GM18873 (cell line): Measurements from ENCODE around the gene DSCAML1.

Experiments
- ATAC-seq: cut with Tn5 transposase; IDR thresholded peaks from one replicate; pipeline ENCODE4 v1.9.1; 2021; ENCODE audit warnings: mild to moderate bottlenecking, moderate library complexity, moderate number of reproducible peaks; ENCODE audit not compliant: unreplicated experiment, low FRiP score

DSCAML1 gene

GRCh38 chr11:117570701-117571100, 226.3 kb downstream of the DSCAML1 start:
- ATAC-seq: no peak

- no peak for ATAC-seq
These were observed 227.1 kb downstream of the DSCAML1 start for GRCh38 chr11:117569911-117570310.

- ATAC-seq: no peak
These were observed 231.3 kb downstream of the DSCAML1 start for GRCh38 chr11:117565709-117566108.

GRCh38 chr11:117564321-117564720, 232.7 kb downstream of the DSCAML1 start:
- no peak for ATAC-seq

GRCh38 chr11:117563556-117563955, 233.5 kb downstream of the DSCAML1 start:
- ATAC-seq: no peak

- no peak for ATAC-seq
These were observed 234.9 kb downstream of the DSCAML1 start for GRCh38 chr11:117562136-117562535.

- no peak for ATAC-seq
These were observed 236.1 kb downstream of the DSCAML1 start for GRCh38 chr11:117560780-117561530.

- ATAC-seq: no peak
These were observed 237.3 kb downstream of the DSCAML1 start for GRCh38 chr11:117559698-117560097.

GRCh38 chr11:117557361-117557760, 239.7 kb downstream of the DSCAML1 start:
- no peak for ATAC-seq

GRCh38 chr11:117554601-117555333, 242.2 kb downstream of the DSCAML1 start:
- no peak for ATAC-seq

- ATAC-seq: no peak
These were observed 244.4 kb downstream of the DSCAML1 start for GRCh38 chr11:117552626-117553025.

- no peak for ATAC-seq
These were observed 245.2 kb downstream of the DSCAML1 start for GRCh38 chr11:117551761-117552343.

GRCh38 chr11:117550466-117550865, 246.6 kb downstream of the DSCAML1 start:
- ATAC-seq: no peak

- ATAC-seq: no peak
These were observed 247.6 kb downstream of the DSCAML1 start for GRCh38 chr11:117549417-117549816.

GRCh38 chr11:117548876-117549275, 248.1 kb downstream of the DSCAML1 start:
- no peak for ATAC-seq

- no peak for ATAC-seq
These were observed 249.1 kb downstream of the DSCAML1 start for GRCh38 chr11:117547946-117548345.

- no peak for ATAC-seq
These were observed 249.7 kb downstream of the DSCAML1 start for GRCh38 chr11:117547195-117547850.

GRCh38 chr11:117546431-117547194, 250.4 kb downstream of the DSCAML1 start:
- ATAC-seq: no peak

- ATAC-seq: no peak
These were observed 251.3 kb downstream of the DSCAML1 start for GRCh38 chr11:117545706-117546105.

GRCh38 chr11:117544130-117544800, 252.8 kb downstream of the DSCAML1 start:
- ATAC-seq: no peak
